ENCODE results near the gene DBP. TPM values are rescaled to one million over a fixed set of nuclear protein-coding genes. Genes with fewer than 3 reads are reported as not detected.

DBP gene
- total RNA-seq, 2 experiments from 2014 or later = 10.8 to 13.1 TPM

DNA sequence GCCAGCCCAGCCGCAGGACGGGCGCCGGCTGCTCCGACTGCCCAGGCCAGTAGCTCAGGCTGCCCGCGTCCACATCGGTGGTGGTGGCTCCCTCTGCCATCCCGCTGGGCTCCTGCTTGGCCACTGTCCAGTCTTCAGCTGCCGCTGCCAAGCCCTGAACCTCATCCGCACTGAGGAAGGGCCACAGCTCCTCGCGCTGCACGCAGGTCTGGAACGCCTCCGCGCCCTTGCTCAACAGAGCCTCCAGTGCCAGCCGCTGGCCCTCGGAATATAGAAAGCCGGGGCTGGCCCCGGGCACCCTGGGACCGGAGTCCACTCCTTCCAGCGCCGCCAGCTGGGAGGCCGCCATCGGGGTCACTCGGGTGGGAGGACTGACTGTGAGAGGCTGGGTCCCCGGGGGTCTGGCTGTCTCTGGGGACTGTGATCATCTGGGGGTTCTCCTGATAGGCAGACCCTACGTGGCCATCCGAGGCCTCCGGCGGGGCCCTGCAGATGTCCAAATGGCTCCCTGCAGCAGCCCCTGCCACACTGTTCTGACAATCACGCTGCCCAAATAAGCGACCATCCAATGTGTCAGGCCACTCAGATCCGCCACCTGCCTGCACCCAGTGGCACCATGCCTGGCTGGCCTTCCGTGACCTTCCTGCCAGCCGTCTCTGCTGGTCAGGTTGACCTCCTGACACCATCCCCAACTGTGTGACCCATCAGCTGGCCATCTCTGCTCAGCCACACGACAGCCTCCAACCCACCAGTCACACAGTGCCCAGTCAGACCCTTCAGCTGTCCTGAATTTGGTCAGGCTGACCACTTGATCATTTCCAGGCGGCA, 23.9 kb downstream of the DBP start:
- DNase-seq (no peak), ATAC-seq (no peak)
- TF ChIP-seq, protein P1, sequence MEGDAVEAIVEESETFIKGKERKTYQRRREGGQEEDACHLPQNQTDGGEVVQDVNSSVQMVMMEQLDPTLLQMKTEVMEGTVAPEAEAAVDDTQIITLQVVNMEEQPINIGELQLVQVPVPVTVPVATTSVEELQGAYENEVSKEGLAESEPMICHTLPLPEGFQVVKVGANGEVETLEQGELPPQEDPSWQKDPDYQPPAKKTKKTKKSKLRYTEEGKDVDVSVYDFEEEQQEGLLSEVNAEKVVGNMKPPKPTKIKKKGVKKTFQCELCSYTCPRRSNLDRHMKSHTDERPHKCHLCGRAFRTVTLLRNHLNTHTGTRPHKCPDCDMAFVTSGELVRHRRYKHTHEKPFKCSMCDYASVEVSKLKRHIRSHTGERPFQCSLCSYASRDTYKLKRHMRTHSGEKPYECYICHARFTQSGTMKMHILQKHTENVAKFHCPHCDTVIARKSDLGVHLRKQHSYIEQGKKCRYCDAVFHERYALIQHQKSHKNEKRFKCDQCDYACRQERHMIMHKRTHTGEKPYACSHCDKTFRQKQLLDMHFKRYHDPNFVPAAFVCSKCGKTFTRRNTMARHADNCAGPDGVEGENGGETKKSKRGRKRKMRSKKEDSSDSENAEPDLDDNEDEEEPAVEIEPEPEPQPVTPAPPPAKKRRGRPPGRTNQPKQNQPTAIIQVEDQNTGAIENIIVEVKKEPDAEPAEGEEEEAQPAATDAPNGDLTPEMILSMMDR (IDR thresholded peaks at IDR 0.05) = no peak
- Mint-ChIP-seq H3K36me3 (ENCODE audit: low read depth) (peaks cover 33% of the 10 kb centered on the region), H3K9me3 (no peaks in the 10 kb centered on the region), H3K4me3 (no peak overlapping the region), H3K27ac (no peak overlapping the region), H3K27me3 (no peaks in the 10 kb centered on the region), H3K4me1 (ENCODE audit: low read depth) (peaks cover 13% of the 10 kb centered on the region)
- intact Hi-C loops (cut with micrococcal nuclease) = no loop called here
- POLR2A ChIA-PET = interaction anchor here (0.9 to 1.7 kb wide), 6 partner anchors 8 to 109 kb away, joined by 3 to 6 read pairs (median 4); no protein-coding TSS in a partner anchor
- CTCF ChIA-PET = interaction anchor here (0.8 kb wide), 1 partner anchor 105 kb away, joined by 3 read pairs; no protein-coding TSS in a partner anchor

DNA sequence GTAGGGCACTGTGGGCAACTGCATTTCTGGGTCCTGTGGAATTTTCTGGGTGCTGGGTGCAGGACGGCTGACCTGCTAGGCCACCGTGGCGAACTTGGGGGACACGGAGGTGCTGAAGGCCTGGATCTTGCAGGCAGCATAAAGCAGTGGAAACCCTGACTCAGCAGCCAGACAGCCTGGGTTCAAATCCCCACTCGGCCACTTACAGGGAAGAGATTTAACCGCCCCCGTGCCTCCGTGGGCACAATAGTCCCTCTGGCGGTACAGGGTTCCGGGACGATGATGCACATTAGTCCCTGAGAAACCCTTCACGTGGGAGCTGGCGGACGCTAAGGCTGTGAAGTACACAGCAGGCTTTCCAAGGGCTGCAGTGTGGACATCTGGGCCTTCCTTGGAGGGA, 25.3 kb downstream of the DBP start:
- DNase-seq = no peak
- ChIA-PET CTCF (no interaction called here), POLR2A (no interaction called here)
- Mint-ChIP-seq H3K27me3 (no peaks in the 10 kb centered on the region), H3K4me3 (no peak overlapping the region), H3K36me3 (ENCODE audit: low read depth) (peaks cover 20% of the 10 kb centered on the region), H3K9me3 (no peaks in the 10 kb centered on the region), H3K4me1 (ENCODE audit: low read depth) (peaks cover 9% of the 10 kb centered on the region), H3K27ac (no peak overlapping the region)
- intact Hi-C loops (cut with micrococcal nuclease) = no loop called here
- no peak for ATAC-seq
- TF ChIP-seq, protein P1 (IDR thresholded peaks at IDR 0.05) = no peak

DNA sequence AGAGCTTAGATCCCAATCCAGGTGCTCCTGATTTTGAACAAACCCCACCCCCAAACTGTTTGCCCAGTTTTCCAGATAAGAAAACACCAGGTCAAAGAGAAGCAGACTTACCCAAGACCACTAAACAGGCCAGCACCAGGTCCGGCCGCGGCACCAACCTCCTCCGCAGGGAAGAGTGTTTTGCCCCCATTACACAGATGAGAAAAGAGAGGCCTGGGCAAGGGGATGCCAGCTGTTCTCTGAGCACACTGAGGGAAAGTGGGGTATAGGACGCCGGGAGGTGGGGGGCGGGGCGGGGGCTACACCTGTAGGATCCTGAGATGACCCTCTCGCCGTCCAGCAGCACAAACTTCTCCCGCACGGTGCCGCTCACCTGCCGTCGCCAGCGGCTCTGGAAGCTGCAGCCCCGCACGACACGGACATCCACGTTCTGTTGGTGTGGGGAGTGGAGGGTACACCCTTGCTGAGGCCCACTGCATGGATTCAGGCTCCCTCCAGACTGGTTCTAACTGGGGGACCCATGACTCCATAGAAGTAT, 27.5 kb downstream of the DBP start:
- Mint-ChIP-seq H3K27ac (no peak overlapping the region), H3K4me3 (no peak overlapping the region), H3K27me3 (no peaks in the 10 kb centered on the region), H3K9me3 (no peaks in the 10 kb centered on the region), H3K4me1 (ENCODE audit: low read depth) (no peaks in the 10 kb centered on the region), H3K36me3 (ENCODE audit: low read depth) (peaks cover 2% of the 10 kb centered on the region)
- POLR2A ChIA-PET = interaction anchor here (4.8 kb wide), 1 partner anchor 8 kb away, joined by 48 read pairs; the partner anchor contains the start of genes RPL18 and SPHK2
- intact Hi-C loops (cut with micrococcal nuclease) = no loop called here
- TF ChIP-seq, protein P1 (IDR thresholded peaks at IDR 0.05) = no peak
- CTCF ChIA-PET = interaction anchor here (0.7 to 3.4 kb wide), 11 partner anchors 8 to 120 kb away, joined by 3 to 28 read pairs (median 9); partner anchors contain the start of genes CA11, RPL18 and SPHK2
- ATAC-seq (no peak), DNase-seq (no peak)

- ATAC-seq (peak; percentile 88), DNase-seq (peak; percentile 70)
- no peaks in the 10 kb centered on the region for H3K27me3 Mint-ChIP-seq
- ChIA-PET CTCF (interaction anchor here (0.7 to 3.4 kb wide), 13 partner anchors 9 to 258 kb away, joined by 3 to 28 read pairs (median 4); partner anchors contain the start of genes CA11, KDELR1, RPL18 and SPHK2), POLR2A (interaction anchor here (4.8 kb wide), 1 partner anchor 9 kb away, joined by 48 read pairs; the partner anchor contains the start of genes RPL18 and SPHK2)
- no peaks in the 10 kb centered on the region for H3K9me3 Mint-ChIP-seq
- peaks cover 2% of the 10 kb centered on the region for H3K36me3 Mint-ChIP-seq (ENCODE audit: low read depth)
- H3K4me3 Mint-ChIP-seq = no peak overlapping the region
- no peak overlapping the region for H3K27ac Mint-ChIP-seq
- intact Hi-C loops (cut with micrococcal nuclease) = no loop called here
- H3K4me1 Mint-ChIP-seq (ENCODE audit: low read depth) = no peaks in the 10 kb centered on the region
- TF ChIP-seq, protein P1 (IDR thresholded peaks at IDR 0.05) = peak; percentile 48
Measured at GRCh38 chr19:48608798-48609263, 28.3 kb downstream of the DBP start.

All from activated CD8-positive, alpha-beta T cell treated with anti-CD3 and anti-CD28 coated beads for 36 hours (primary cell).